Esophagus (tissue), 2 donors: ENCODE measurements around the gene HMGXB4. TPM values are rescaled to one million over a fixed set of nuclear protein-coding genes. Genes with fewer than 3 reads are reported as not detected.

Source experiments
- H3K27ac ChIP-seq, 2 donors: one replicate each; pipeline ENCODE4 v1.5.1; 2013; ENCODE audit warnings: low read depth in 2 of 2, mild to moderate bottlenecking in 2 of 2, inconsistent platforms in 1 of 2, low read length in 1 of 2, moderate library complexity in 1 of 2
- H3K27me3 ChIP-seq, 2 donors: one replicate each; pipeline ENCODE4 v1.6.1; 2013; ENCODE audit warnings: low read length in 2 of 2, control low read depth in 1 of 2, mild to moderate bottlenecking in 1 of 2; ENCODE audit not compliant: insufficient read depth in 2 of 2, control insufficient read depth in 1 of 2
- H3K36me3 ChIP-seq, 2 donors: one replicate each; pipeline ENCODE4 v1.6.1; 2013; ENCODE audit warnings: low read length in 1 of 2; ENCODE audit not compliant: control insufficient read depth in 2 of 2, insufficient read depth in 2 of 2
- H3K4me1 ChIP-seq, 2 donors: one replicate each; pipeline ENCODE4 v1.6.1; 2013; ENCODE audit warnings: low read length in 1 of 2; ENCODE audit not compliant: control insufficient read depth in 2 of 2, insufficient read depth in 2 of 2
- H3K4me3 ChIP-seq, 2 donors: one replicate each; pipeline ENCODE4 v1.5.1; 2013; ENCODE audit warnings: low read length in 2 of 2, mild to moderate bottlenecking in 2 of 2, low read depth in 1 of 2, moderate library complexity in 1 of 2
- H3K9me3 ChIP-seq, 2 donors: one replicate each; pipeline ENCODE4 v1.6.1; 2013; ENCODE audit warnings: mild to moderate bottlenecking in 2 of 2, low read depth in 1 of 2, low read length in 1 of 2, moderate library complexity in 1 of 2; ENCODE audit not compliant: control insufficient read depth in 2 of 2, insufficient read depth in 1 of 2
- WGBS, 2 donors: extraction: QIAGEN DNeasy Blood & Tissue Kit; methylation state at CpG; one replicate each; pipeline ENCODE4 v1.1.7; 2013; 5-methylcytosine and 5-hydroxymethylcytosine counted together
- polyA plus RNA-seq, 2 donors: library from polyadenylated mRNA; stranded (reverse); fragments of 200-250 nt; gene quantifications; one replicate each; pipeline ENCODE4 v1.2.3, GENCODE V29; 2013
- donor health status: healthy with polysubstance abuse.
- donor health status: Bipolar disorder and iron deficiency.

The HMGXB4 gene, protein sequence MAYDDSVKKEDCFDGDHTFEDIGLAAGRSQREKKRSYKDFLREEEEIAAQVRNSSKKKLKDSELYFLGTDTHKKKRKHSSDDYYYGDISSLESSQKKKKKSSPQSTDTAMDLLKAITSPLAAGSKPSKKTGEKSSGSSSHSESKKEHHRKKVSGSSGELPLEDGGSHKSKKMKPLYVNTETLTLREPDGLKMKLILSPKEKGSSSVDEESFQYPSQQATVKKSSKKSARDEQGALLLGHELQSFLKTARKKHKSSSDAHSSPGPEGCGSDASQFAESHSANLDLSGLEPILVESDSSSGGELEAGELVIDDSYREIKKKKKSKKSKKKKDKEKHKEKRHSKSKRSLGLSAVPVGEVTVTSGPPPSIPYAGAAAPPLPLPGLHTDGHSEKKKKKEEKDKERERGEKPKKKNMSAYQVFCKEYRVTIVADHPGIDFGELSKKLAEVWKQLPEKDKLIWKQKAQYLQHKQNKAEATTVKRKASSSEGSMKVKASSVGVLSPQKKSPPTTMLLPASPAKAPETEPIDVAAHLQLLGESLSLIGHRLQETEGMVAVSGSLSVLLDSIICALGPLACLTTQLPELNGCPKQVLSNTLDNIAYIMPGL
- 1 to 10 TPM; 6.8 to 7.1 TPM for polyA plus RNA-seq

GRCh38 chr22:35257321-35258190 lies at the start of gene HMGXB4:
Gene HMGXB4 (plus strand): TSS chr22:35257493. CDS start chr22:35262391, 4,898 bp downstream.
- Histone ChIP-seq H3K36me3 (peaks cover 0 to 6% of the 10 kb centered on the region in 2 donors), H3K27ac (peak within 1 kb of the TSS; percentile 89 to 90)
- WGBS, 2 donors, result 0% methylated on average over 45 to 84 of the region's 84 CpGs

GRCh38 chr22:35208003-35208402 lies 49.3 kb upstream of the HMGXB4 start:
- Histone ChIP-seq H3K36me3 (no peaks in the 10 kb centered on the region), H3K4me3 (no peak overlapping the region), H3K27ac (no peak overlapping the region), H3K4me1 (no peaks in the 10 kb centered on the region), H3K27me3 (peaks cover 0 to 2% of the 10 kb centered on the region in 2 donors), H3K9me3 (no peaks in the 10 kb centered on the region)
- WGBS, 2 donors, result 60 to 80% methylated on average over 4 of the region's 4 CpGs

More at GRCh38 chr22:35257321-35258190, at the start of gene HMGXB4:
- H3K4me1 ChIP-seq, result peaks cover 0 to 4% of the 10 kb centered on the region in 2 donors
- peak within 1 kb of the TSS; percentile 90 to 95 for H3K4me3 ChIP-seq
- H3K27me3 ChIP-seq, result no peaks in the 10 kb centered on the region
- H3K9me3 ChIP-seq, result no peaks in the 10 kb centered on the region

GRCh38 chr22:35209203-35209602 lies 48.1 kb upstream of the HMGXB4 start:
- Histone ChIP-seq H3K27ac (no peak overlapping the region), H3K36me3 (no peaks in the 10 kb centered on the region), H3K4me1 (no peaks in the 10 kb centered on the region), H3K9me3 (no peaks in the 10 kb centered on the region), H3K4me3 (no peak overlapping the region), H3K27me3 (peaks cover 0 to 2% of the 10 kb centered on the region in 2 donors)
- WGBS, 2 donors, result 91 to 93% methylated on average over 7 of the region's 7 CpGs

GRCh38 chr22:35212009-35212408 lies 45.3 kb upstream of the HMGXB4 start:
- Histone ChIP-seq H3K27ac (no peak overlapping the region), H3K4me1 (no peaks in the 10 kb centered on the region), H3K36me3 (no peaks in the 10 kb centered on the region), H3K9me3 (no peaks in the 10 kb centered on the region), H3K4me3 (no peak overlapping the region), H3K27me3 (peaks cover 0 to 2% of the 10 kb centered on the region in 2 donors)
- 55 to 59% methylated on average over 3 of the region's 3 CpGs for WGBS, 2 donors

DNA sequence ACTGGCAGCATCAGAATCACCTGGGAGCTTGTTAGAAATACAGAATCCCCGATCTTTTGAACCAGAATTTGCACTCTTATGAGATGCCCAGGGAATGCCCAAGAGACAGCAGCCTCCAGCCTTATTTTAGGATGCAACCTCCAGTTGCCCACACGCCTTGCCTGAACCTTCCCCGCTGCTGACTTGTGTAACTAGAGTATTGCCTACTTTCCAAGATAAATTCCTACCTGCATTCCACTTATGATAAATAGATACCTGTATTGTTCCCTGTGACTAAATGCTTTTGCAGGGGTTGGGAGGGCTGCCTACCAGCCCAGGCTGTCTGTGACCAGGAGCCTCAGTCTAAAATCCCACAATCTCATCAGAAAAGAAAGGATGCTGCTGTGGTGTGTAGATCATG lies 44.3 kb upstream of the HMGXB4 start:
- 66 to 79% methylated on average over 3 of the region's 3 CpGs for WGBS, 2 donors
- H3K27ac ChIP-seq, result no peak overlapping the region
- no peaks in the 10 kb centered on the region for H3K36me3 ChIP-seq
- peaks cover 0 to 2% of the 10 kb centered on the region in 2 donors for H3K27me3 ChIP-seq
- no peak overlapping the region for H3K4me3 ChIP-seq
- H3K9me3 ChIP-seq, result peaks cover 2% of the 10 kb centered on the region in 2 donors
- no peaks in the 10 kb centered on the region for H3K4me1 ChIP-seq

DNA sequence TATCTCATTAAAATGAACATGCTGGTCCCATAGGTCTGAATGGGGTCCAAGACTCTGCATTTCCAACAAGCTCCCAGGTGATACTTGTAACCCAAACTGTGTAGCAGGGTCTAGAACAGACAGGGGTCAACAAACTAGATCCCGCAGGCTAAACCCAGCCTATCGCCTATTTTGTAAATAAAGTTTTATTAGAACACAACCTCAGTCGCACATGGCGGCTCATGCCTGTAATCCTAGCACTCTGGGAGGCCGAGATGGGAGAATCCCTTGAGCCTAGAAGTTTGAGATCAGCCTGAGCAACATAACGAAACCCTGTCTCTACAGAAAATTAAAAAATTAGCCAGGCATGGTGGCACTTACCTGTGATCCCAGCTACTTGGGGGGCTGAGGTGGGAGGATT lies 42.3 kb upstream of the HMGXB4 start:
- peaks cover 2 to 3% of the 10 kb centered on the region in 2 donors for H3K9me3 ChIP-seq
- H3K4me3 ChIP-seq, result no peak overlapping the region

GRCh38 chr22:35215993-35216392 lies 41.3 kb upstream of the HMGXB4 start:
- no peak overlapping the region for H3K27ac ChIP-seq
- peaks cover 2 to 3% of the 10 kb centered on the region in 2 donors for H3K9me3 ChIP-seq
- no peaks in the 10 kb centered on the region for H3K4me1 ChIP-seq
- 42 to 52% methylated on average over 3 of the region's 3 CpGs for WGBS, 2 donors
- peaks cover 0 to 2% of the 10 kb centered on the region in 2 donors for H3K27me3 ChIP-seq
- no peak overlapping the region for H3K4me3 ChIP-seq
- H3K36me3 ChIP-seq, result no peaks in the 10 kb centered on the region

More for the DNA sequence above, 42.3 kb upstream of the HMGXB4 start:
- no peak overlapping the region for H3K27ac ChIP-seq
- 89 to 91% methylated on average over 6 of the region's 6 CpGs for WGBS, 2 donors
- no peaks in the 10 kb centered on the region for H3K4me1 ChIP-seq
- H3K27me3 ChIP-seq, result peaks cover 0 to 2% of the 10 kb centered on the region in 2 donors
- H3K36me3 ChIP-seq, result no peaks in the 10 kb centered on the region

GRCh38 chr22:35217527-35217926 lies 39.8 kb upstream of the HMGXB4 start:
- Histone ChIP-seq H3K27ac (no peak overlapping the region), H3K27me3 (peaks cover 0 to 1% of the 10 kb centered on the region in 2 donors), H3K36me3 (no peaks in the 10 kb centered on the region), H3K4me3 (no peak overlapping the region), H3K9me3 (peaks cover 2 to 3% of the 10 kb centered on the region in 2 donors), H3K4me1 (no peaks in the 10 kb centered on the region)
- WGBS, 2 donors, result 82 to 84% methylated on average over 2 of the region's 2 CpGs

DNA sequence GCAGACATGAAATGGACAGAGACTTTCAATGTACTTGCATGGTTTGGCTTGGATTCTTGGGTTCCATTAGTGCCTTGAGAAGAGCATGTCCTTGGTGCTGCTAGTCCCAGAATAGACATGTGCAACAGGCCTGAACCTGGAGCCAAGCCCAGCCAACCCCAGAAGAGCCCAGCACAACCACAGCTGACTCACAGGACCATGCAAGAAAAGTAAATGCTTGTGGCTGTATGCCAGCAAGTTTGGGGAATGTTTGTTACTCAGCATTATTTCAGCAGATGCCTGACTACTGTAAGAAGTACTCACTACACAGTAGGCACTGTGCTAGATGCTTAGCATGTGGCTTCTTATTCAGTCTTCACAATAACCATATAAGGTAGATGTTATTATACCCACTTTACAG lies 39.2 kb upstream of the HMGXB4 start:
- Histone ChIP-seq H3K4me3 (no peak overlapping the region), H3K36me3 (no peaks in the 10 kb centered on the region), H3K9me3 (peaks cover 2 to 3% of the 10 kb centered on the region in 2 donors), H3K4me1 (no peaks in the 10 kb centered on the region), H3K27ac (no peak overlapping the region), H3K27me3 (no peaks in the 10 kb centered on the region)
